HG03025 (cell line): Measurements from ENCODE around the gene CHIT1.

Experiments
- ATAC-seq: cut with Tn5 transposase; IDR thresholded peaks from one replicate; pipeline ENCODE4 v1.9.1; 2021; ENCODE audit warnings: mild to moderate bottlenecking, moderate library complexity; ENCODE audit not compliant: unreplicated experiment, low FRiP score

The CHIT1 gene

DNA sequence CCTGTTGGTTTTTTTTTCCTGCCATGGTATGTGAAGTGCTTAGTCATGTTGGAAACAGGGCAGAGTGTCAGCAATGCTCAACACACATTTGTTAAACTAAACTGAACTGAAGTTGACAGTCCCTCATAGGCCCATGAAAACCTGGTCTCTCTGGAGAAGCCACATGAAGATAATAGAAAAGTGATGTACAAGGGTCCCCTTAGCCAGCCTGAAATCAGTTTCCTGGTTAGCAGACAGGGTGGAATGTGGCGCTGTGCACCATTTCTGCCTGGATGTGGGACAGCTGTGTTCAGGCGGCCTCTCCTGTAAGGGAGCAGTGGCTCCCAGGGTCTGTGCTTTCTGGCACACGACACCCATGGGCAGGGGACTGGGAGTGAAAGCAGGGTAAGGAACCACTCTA, 33.1 kb downstream of the CHIT1 start:
- ATAC-seq = no peak

DNA sequence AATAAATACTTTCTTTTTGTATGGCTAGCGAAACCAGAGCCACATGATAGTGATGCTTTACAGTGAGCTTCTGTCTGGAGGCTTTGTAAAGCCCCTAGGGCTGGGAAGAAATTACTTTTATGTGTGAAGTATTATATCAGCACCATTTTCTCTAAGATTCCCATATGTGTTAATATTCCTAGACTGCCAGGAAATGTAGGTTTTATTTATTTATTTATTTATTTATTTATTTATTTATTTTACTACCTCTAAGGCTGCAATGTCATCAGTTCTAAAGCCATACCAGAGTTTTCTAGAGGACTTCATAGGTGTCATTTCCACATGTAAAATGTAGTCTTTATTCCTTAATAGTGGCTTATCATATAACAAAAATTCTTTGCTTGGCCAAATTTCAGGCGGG, 38.5 kb downstream of the CHIT1 start:
- no peak for ATAC-seq

DNA sequence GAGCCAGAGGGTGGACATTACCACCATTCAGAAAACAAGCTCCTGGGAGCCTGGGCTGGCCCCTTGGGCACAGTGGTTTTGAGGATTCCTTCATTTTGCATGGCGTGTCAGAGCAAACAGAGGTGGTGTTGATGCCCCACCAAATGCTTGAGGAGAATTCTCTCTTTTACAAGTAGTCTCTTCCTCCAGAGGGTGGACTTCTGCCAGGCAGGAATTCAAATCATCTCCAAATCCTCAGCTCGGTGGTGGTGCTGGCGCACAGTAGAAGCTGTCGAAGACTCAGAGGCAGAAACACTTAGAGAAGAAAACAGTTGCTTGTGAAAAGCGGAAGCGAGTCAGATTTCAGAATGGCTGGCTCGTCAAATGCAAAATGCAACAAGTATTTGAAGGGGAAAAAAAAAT, 39.5 kb downstream of the CHIT1 start:
- ATAC-seq = no peak

DNA sequence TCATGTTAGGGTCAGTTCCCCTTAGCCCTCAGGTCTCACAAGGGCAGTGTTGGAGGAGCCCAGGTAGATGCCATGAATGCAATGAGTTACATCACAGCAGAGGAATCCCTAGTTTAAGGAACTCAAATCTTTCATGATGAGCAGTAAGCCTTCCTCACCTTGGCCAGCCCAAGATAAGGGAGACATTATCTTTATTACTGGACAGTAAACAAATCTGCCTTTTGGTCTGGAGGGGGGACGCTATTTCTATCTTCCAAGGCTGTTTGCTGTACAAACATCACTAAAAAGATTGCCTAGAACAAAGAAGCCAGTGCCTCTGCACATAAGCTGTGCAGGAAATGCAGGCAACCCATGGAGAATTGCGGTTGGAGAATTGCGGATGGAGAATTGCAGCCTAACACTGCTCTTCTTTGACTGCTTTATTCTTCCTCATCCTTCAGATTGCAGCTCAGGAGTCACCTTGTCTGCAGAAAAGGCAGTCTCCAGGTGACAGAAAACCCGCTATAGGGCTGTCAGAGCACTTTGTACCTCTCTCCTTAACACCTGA, 40.7 kb downstream of the CHIT1 start:
- no peak for ATAC-seq

DNA sequence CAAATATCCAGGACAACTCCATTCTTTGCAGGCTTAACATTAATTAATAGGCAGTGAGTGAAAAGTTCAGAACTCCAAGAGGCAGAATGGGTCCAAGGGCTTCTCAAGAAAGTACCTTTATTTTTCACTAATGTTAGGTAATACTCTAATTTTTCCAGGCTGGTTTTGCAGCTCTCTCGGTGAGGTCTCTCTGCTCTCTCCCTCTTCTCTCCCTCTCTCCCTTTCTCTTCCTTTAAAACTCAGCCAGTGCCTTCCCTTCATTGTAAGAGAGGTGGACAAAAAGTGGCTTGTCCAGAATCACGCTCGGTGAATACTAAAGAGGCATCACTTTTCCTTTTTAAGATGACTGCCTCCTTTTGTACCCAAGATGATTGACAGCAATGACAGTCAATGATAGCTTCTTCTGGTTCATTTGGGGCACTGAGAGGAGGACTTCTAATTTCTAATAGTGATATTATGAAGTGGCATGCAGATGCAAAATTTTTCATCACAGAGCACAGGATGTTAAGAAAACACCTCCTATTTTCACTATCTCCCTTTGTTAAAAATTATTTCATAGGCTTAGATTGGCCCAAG, 41.7 kb downstream of the CHIT1 start:
- ATAC-seq = no peak

DNA sequence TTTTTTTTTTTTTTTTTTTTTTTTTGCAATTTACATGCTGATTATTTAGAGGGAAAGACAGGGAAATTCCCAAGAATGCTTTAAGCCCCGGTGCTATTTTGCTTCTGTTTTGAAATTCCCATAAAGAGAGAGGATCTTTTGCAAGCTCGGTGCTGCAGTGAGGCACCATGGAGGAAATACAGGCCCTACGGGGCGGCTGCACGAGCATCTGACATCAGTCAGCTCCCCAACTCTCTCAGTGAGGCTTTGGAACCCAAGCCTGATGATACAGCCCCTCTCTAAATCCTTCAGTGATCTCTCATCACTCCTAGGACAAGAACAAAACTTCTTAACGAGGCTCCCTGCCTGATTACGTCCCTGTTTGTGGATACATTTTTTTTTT, 42.2 kb downstream of the CHIT1 start:
- ATAC-seq = no peak

DNA sequence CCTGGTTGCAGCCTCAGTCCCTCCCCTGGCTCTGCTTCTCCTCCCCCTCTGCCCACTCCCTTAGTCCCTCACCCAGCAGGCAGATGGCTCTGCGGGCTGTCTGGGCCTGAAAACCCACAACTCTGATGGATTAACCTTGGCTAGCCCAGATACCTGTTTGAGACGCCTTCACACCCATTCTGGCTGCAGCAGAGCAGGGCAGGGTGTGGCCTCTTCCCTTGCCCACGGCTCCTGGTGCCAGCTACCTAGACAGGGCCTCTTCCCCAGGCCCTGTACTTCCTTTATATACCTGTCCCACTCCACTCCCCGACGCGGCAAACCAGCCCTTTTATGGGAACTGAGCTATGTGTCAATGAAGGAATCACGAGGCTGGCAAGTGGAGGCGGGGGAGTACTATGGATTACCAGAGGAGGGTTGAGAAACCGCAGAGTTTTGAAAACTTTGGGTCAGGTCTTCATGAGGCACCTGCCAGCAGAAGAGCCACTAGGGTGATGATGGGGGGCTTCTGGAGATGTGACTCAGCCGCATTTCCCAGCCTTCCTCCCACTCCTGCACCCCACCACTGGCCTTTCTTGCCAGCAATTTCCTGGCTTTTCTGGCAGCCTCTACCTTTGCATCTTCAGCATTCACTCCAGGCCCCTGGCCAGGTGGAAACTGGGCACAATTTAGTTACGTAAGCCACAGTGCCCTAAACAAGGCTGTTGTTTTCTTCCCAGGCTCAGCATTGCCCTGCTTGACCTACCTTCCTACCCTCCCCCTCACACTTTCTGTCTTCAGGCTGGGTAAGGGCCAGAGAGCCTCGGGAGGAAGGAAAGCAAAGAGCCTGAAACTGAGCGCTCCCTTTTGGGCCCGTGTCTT, 42.8 kb downstream of the CHIT1 start, which contains the start of gene CHI3L1:
TSS of gene CHI3L1 (minus strand) at position 259 of the 858 bp plus-strand sequence. CDS start at position 178, 81 bp downstream.
- no peak for ATAC-seq

DNA sequence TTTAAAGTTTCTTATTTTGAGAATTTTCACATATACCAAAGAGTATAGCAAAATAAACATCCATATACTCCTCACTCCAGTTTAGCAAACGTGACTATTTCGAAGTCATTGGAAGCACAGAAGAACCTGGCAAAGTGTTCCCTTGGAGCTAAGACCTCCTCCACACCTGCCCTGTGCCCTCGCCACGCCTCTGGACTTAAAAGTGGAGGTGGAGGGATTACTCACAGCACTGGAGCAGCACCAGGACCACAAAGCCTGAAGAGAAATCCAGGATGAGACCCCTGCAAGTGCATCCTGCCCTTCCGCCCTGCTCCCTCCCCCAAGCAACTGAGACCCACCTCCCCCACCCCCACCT, 43.4 kb downstream of the CHIT1 start:
- no peak for ATAC-seq

DNA sequence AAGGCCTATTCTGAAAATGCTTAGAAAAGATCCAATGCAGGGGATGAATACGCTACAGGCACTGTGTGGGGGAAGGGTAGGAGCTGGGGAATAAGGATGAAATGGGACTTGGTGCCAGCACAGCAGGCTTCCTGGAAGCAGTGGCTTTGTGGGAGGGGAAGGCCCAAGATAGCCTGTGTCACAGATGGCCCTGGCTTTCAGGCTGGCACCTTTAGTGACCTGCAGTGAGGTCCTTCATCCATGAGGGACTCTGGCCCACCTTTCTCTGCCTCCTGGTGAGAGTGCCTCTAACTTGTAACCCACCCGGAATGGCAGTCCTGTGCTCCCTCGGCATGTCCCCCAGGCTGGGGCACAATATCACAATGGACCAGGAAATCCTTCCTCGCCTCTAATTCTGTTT, 43.9 kb downstream of the CHIT1 start:
- no peak for ATAC-seq

DNA sequence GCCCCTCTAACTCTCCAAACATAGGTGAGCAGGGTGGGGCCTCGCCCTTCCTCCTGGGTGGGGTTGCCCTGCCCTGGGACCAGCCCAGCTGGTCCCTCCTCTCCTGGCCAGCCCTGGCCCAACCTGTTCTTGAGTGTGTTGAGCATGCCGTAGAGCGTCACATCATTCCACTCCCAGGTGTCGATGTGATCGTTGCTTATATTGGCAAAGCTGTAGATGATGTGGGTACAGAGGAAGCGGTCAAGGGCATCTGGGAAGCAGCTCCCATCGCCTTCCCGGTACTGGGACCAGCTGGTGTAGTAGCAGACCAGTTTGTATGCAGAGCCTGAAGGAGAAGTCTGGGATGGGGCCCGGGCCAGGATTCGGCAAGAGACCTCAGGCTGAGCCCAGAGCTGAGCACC, 44.4 kb downstream of the CHIT1 start:
- no peak for ATAC-seq

DNA sequence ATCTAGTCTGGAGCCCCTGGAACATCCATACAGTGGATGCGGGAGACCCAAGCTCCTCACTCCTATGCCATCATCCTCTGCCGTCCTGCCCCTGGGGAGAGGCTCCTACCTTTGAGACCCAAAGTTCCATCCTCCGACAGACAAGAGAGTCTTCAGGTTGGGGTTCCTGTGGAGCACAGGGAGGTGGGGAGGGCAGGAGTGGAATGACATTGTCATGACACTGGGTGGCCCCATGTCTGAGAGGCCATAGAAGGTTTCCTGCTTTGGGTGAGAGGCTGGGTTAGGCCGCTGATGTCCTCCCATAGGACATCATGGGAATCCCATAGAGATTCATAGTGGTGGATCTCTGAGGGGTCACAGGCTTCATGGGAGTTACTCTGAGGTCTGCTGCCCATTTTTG, 45.0 kb downstream of the CHIT1 start:
- no peak for ATAC-seq

DNA sequence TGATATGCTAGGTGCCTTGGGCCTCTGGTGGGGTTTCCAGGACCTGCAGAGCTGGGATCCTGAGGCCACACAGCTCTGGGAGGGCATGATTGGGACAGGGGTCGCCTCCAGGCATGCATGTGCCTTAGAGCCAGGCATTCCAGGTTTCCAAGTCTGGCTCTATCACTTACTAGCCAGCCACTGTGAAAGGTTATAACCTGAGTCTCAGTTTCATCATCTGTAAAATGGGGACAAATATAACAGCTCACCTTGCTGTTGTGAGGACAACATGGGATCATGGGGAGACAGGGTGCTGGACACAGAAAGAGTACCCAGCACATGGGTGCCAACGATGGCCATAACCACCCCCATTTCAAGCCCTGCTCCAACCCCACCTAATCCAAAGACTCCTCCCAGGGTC, 45.6 kb downstream of the CHIT1 start:
- ATAC-seq = no peak

DNA sequence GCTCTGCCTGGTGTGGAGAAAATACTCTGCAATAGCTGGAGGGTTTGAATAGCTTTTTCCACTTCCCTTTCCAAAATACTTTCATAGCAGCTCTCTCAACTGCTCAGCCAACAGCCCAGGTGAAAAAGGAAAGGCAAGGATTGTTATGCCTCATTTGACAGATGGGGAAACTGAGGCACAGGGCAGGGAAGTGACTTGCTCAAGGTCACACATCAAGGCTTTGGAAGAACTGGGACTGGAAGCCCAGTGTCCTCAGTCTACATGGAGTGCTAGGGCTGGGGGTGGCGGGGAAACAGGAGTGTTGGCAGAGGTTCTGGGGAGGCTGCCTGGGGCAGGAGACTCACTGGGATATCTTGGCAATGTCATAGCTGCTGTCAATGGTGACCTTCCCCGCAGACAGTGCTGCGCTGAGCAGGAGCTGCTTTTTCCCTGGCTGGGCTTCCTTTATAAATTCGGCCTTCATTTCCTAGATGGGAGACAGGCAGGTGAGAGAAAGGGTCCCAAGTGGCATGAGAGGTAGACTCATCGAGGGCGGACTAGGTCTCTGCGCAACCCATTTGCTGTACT, 47.0 kb downstream of the CHIT1 start:
- ATAC-seq = no peak

DNA sequence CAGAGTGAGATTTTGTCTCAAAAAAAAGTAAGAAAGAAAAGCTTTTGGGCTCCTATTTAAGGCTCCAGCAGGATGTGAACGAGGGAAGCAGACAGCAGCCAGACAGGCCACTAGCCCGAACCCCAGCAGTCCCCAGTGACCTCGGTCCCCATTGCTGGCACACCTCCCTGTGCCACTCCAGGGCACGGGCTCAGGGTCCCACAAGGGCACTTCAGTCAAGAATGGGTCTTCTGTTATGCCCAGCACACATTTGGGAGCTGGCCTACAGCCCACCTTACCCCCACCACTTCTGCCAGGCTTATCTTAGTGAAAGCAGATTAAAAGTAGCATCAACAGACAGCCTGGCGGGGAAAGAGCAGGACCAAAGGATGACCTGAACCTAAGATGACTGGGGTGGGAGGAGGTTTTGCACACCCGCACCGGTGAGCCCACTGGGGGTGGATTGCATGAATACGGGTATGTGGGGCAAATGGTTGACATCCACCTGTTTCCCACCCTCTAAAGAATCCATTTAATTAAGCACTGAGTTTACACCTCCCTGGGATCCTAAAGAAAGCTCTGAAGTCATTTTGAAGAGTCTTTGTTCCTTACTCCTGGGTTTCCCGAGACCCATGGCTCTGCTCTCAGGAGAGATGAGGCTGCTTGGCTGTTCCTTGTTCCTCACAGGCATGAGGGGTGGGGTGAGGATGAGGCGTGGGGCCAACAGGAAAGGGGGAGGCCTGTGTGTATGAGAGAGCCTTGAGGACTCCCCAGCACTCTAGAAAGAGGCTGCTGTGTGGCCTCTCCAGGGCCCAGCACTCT, 47.7 kb downstream of the CHIT1 start:
- ATAC-seq = no peak

DNA sequence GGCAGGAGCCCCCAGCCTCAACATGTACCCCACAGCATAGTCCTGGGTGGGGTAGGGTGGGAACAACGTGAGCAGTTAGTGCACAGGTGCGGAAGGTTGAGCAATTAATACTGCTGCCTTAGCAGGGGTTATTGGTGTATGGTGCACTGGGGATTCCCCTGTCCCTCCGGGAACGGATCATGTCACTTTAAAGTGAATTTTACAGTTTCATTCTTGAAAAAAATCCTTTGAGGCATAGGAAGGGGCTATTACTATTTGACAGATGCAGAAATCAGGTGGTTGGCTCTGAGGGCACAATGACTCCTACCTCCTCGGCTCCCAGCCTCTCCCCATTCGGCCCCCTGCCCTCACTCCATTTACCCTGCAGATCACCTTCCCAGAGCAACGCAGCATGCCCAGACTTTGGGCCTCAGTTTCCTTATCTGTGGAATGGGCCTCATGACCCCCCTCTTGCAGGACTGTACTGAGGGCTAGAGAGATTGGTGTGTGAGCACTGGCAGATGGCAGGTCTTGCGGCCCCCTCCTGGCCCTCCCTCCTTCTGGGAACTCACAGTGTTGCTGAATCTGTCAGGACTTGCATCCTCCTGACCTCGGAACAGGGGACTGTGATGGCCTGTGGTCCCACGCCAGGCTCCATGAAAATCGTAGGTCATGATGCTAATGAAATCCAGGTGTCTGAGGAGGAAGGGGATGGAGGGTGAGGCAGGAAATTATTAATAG, 48.7 kb downstream of the CHIT1 start:
- ATAC-seq = no peak

DNA sequence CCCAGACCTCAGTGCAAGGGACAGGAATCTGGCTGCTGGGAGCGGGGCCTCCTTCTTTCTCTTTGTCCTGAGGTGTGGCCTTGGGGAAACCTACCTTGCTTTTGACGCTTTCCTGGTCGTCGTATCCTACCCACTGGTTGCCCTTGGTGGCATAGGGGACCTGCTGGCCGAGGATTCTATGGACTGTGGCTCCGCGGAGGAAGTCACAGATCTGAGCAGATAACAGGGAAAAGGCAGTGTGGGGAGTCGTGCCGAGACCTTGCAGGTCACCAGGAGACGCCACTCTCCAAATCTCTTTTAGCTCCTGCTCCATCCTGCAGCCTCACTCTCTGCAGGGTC, 49.8 kb downstream of the CHIT1 start:
- no peak for ATAC-seq

DNA sequence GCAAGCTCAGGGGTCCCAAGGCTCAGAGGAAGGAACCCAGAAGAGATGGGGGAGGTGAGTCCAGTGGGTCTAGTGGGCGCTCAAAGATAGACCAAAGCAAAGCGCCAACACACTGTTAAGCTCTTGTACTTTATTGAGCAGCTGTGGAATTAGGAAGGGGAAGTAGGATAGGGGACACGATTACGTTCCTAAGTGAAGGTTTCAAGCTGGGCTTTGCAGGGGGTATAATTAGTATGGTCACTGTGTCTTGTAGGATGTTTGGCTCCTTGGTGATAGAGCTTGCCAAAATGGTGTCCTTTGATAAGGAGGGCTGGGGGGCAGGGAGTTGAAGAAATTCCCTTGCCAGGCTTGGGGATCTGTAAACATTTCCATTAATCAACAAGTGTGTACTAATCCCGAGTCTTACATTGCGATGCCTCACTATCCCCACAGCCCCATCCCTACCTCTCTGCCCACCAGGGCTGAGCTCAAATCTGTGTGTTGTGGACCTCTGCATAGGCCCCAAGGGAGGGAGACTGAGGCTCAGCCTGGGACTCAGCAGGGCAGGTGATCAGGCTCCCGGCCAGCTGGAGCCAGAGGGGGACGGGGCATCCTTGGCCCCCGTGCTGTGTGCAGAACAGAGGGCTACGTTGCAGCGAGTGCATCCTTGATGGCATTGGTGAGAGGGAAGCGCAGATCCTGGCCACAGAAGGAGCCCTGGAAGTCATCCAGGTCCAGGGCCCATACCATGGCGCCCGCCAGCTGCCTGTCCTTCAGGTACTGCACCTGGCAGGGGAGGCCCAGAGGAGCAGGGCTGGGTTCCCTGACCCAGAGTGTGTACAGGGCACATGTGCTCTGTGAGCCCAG, 50.4 kb downstream of the CHIT1 start:
- ATAC-seq = no peak

DNA sequence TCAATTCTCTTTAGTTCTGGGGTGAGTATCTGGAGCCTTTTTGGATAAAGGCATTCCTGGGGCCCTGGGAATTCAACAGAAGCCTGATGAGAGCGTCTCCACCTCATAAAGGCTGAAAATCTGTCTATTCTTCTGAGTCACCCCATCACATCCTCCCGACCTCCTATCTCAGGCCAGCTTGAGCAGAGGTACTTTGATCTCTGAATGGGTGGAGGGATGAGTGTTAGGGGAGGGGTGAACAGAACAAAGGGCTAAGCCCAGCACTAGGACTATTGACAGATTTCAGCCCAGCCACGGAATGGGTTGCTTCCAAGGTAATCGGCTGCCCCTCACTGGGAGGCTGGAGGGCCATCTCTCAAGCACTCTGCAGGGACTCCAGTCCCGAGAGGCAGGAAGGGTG, 51.4 kb downstream of the CHIT1 start:
- no peak for ATAC-seq

DNA sequence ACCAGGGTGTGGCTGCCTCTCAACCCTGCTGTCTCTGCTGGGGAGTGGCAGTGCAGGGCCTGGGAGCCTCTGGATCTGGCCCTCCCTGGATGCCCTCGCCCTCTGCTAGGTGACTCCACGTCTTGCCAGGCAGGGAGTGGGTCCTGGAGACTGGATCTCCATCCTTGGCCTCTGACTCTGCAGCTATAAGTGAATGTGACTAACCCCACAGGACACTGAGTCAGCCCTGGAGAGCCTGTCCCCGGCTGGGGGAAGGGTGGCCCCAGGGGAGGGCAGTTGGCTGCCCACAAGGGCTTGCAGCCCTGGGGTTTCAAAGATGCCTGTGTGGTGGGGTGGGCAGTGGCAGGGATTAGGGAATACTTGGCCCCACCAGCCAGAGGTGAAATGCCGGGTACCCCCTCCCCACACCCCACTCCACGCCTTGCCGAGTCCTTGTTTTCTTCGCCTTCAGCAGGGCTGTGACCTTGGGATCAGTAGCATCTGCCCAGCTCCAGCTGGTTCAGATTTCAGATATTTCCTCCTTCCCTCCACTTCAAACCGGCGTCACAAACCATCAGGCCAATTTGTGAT, 51.9 kb downstream of the CHIT1 start:
- ATAC-seq = no peak
